ENCODE data around the gene EPS8L2.

EPS8L2 gene

DNA sequence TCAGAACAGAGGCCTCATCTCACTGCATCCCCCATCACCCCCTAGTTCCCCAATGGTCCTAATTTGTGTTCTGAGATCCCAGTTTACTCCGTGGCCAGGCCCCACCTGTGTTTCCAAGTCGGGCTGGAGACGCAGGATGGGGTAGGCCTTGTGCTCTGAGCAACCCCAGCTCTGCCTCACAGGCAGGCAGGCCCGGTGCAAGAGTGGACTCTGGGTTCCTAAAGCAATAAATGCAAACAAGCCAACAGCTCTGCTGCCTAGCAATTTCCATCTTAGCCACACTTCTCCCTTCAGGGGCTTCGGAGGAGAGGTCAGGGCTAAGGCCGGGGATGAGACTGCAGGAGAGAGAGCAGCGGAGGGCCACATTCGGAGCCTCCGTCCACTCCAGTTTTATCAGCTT lies 2.5 kb upstream of the EPS8L2 start:
- DNase-seq (ENCODE audit: low read depth, low spot score) = no peak

DNA sequence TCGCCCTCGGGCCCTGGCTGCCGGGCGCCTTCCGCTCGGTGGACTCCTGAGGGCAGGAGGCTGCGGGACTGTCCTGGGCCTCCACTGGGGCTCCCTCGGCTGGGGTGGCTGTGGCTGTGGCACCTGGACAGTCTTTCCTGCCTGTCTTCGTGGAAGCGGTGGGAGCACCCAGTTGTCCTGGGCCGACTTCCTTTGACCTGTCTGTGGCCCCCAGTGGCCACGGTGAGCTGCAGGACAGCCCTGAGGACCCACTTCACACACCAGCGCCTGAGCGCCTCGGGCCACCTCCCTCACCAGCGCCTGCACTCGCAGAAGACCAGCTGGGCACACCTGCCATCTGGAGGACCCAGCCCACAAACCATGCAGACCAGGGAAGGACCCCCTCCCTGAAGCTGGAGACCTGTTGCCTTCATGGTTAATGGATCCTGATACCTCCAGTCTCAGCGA lies 1.8 kb upstream of the EPS8L2 start:
- no peak for DNase-seq (ENCODE audit: low read depth, low spot score)

DNA sequence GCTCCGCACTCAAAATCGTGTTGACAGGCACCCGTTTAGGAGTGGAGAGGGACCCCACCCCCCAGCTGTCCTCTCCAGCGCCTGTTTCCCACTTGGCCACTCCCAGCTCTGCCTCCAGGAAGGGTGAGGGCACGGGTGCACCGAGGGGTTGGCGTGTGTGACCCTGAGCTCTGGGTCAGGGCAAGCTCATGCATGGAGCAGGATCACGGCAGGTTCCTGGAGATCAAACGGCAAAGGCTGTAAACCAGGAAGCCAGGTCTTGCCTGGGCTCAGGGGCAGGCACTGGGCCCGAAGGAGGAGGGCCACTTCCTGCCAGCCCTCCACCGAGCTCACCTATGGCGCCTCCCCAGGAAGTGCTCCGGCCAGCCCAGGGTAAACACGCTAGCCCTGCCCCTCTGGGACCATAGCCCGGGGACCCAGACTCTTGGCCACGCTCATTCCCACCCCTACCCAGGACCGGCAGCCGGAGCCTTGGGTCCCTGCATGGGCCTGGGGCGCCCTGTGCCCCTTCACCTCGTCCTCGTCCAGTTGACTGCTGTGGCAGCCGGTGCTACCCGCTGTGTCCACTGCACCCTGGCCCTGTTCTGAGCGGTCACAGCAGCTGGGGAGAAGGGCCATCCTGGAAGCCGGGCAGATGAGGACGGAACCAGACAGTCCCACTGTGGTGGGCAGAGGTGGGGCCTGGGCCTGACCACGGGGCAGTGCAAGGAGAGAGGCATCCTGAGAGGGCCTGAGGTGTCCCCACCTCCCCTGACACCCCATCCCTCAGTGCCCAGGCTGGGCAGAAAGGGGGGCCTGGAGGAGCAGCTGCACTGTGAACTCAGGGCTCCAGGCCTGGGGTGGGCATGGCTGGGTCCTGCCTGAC lies 1.0 kb upstream of the EPS8L2 start:
- DNase-seq (ENCODE audit: low read depth, low spot score) = no peak

DNA sequence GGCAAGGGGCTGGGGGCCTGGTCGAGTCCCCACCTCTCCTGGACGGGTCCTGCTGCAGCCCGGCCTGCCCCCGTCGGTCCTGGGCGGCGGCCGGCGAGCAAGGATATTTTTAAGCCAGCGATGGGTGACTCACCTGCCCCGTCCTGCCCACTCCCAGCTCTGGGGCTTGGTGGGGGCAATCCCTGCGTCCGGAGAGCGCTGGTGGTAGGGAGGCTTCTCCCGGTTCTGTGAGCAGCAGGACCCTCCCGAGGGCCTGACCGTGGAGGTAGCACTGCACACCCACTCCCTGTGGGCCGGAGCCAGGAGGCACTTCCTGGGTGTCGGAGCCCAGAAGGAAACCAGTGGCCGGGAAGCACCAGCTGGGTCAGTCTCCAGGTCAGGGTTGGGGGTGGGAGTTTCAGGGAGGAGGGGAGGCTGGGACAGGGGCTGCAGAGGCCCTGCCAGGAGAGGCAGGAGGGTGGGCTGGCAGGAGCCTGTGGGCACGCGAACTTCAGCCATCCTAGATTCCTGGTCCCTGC lies 467 bp downstream of the EPS8L2 start:
- no peak for DNase-seq (ENCODE audit: low read depth, low spot score)

DNA sequence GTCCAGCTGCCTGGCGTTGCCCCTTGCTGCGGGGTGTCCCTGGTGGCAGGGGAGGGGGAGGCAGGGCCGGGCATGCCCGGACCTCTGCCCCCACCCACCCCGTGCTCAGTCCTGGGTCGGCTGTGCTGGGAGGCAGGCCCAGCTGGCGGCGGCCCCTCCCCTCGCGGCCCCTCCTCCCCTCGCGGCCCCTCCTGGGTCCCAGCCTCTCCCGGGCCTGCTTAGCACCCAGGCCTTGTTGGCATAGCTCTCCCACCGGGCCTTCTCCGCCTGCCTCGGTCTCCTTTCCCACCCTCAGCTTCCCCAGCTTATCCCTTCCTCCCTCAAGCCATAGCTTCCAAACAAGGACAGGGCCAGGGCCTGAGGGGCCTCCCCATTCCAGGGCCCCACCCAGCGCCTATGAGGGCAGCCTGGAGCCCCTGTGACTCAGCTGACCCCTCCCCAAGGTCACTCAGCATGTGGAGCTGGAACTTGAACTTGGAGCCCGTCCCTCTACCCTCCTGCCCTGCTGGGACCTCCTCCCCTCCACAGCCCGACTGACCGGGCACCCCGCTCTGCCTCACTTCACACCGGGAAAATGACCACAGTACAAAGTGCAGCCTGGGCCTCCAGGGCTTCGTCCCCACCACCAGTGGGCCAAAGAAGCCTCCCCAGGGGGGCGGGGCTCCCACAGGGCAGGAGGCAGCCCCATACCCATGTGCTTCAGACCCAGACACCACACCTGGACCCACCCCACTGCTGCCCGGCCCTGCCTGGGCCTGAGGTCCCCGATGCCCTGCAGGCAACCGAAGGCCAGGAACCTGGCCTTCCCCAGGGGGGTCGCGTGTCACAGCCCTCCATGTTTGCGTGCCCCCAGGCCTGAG lies 1.2 kb downstream of the EPS8L2 start:
- no peak for DNase-seq (ENCODE audit: low read depth, low spot score)

DNA sequence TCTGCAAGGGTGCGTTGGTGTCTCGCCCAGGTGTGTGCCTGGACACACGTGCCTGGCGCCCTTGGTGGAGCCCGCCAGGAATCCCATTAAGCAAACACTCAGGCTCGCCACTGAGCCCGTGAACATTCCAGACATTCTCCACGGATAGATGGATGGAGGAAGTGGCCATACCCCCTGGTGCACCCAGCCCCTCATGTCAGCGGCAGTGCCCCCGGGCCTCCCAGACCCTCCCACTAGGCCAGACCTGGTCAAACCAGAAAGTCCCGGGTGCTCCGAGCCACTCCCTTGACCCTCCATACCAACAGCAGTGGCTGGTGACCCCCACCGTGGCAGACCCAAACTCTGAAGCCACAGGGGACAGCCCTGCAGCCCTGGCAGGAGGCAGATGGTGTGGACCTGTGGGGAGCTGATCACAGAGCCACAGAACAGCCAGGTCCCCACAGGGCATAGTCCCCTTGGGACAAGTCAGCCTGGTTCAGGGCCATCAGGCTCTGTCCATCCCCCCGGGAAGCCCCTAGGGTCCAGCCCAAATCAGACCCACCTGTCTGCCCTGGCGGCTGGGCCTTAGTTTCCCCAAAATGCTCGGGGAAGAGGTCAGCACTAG lies 1.9 kb downstream of the EPS8L2 start:
- DNase-seq (ENCODE audit: low read depth, low spot score) = no peak

DNA sequence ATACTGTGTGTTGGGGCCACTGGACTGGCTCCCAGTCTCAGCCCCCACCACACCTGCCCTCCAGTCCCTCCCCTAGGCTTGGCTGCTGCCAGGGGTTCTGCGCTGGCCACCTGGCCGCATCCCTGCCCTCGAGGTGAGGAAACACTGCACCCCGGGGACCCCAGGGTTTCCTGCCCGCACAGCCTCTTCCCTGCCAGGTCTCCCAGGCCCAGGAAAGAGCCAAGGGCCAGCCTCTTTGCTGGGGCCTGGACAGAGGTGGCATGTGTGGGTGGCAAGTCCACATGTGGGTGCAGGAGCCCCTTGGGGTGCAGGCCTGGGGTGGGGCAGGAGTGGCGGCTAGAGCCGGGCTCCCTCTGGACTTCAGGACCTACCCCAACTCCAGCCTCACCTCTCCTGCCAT lies 2.5 kb downstream of the EPS8L2 start:
- no peak for DNase-seq (ENCODE audit: low read depth, low spot score)

DNA sequence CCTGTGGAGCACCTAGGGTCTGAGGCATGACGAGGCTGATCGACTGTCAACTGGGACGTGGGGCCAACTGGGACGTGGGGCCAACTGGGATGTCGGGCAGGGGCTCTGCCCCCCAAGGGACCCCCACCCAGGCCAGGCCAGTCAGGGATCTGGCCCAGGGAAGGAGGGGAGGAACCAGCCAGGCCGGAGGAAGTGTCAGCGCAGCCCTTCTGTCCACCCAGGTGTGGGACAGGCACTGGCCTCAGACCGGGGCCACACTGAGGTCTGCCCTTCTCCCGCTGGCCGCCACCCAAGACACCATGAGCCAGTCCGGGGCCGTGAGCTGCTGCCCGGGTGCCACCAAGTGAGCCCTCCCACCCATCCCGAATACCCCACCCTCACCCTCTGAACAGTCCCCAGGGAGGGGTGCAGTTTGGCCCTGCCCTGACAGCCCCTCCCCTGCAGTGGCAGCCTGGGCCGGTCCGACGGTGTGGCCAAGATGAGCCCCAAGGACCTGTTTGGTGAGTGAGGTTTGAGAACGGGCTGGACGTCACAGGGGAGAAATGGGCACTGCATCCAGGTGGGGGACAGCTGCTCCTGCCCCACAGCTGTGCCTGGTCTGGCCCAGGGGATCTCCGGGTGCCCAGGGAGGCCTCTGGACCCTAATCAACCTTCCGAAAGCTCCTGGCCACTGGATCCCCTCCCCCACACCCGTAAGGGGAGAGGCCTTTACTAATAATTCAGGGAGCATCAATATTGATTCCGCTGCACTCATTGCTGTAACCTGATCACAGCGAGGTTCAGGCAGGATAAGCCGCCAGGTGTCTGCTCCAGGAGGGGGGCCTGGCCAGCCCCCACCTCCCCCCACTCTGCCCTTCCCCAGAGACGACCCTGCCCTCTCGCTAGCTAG lies 3.3 kb downstream of the EPS8L2 start:
- DNase-seq (ENCODE audit: low read depth, low spot score) = no peak

DNA sequence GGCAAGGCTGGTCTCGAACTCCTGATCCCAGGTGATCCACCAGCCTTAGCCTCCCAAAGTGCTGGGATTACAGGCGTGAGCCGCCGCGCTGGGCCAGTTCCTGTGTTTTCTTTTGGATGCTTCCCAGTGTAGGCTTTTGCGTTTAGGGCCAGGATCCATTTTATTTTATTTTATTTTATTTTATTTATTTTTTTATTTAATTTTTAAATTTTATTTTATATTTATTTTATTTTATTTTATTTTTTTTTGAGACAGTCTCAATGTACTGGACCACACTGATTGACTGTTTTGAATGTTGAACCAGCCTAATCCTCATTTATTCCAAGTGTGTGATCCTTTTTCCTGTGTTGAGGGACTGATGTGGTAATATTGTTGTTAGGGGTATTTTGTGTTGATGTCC lies 8.4 kb downstream of the EPS8L2 start:
- no peak for DNase-seq (ENCODE audit: low read depth, low spot score)

DNA sequence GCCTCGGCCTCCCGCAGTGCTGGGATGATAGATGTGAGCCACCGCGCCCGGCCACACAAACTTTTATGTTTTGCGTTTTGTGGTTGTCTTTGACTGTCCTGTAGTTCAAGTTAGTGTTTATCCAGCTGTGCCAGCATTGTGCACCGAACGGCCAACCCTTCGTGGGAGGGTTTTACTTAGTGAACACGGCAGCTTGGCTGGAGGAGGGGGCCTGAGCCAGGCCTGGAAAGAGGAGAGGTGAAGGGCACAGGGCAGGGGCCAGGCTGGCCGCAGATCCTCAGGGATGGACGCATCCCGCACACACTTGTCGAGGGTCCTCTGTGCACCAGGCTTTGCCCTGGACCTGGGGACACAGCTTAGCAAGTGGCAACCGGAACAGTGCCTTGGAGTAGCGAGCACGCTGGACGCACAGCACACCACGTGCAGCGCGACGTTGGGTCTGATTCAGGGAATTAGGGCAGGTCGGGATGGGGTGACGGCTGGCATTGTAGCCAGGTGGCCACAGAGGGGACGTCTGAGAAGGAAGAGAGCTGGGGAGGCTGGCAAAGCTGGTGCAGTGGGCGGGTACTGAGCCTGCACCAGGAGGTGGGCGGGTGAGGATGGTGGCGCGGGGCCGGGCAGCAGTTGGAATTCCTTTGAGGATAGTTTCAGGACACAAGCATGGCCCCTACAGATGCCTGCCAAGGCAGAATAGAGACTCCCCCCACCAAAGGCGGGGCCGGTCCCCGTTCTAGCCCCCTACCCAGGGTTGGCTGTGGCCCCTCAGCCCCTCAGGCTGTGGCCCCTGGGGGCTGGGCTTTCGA lies 13.4 kb downstream of the EPS8L2 start:
- DNase-seq (ENCODE audit: low read depth, low spot score) = no peak

DNA sequence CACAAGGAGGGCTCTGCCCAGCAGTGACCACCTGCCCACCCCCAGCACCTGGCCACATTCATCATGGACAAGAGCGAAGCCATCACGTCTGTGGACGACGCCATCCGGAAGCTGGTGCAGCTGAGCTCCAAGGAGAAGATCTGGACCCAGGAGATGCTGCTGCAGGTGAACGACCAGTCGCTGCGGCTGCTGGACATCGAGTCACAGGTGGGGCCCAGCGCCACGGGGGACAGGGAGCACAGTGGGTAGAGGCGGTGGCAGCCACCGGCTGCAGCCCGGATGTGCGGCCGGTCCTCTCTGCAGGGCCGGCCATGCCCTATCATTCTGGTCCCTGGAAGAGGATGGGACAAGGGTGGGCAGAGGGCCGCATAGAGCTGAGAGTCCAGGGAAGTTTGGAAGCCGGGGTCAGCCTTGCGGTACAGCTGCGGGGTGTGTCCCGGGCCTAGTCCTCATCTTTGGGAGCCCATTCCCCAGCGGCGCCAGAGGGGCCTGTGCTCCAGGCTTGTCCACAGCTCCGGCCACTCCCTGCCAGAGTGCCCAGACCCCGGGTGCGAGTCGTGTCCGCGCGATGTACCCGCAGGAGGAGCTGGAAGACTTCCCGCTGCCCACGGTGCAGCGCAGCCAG lies 14.1 kb downstream of the EPS8L2 start:
- no peak for DNase-seq (ENCODE audit: low read depth, low spot score)

DNA sequence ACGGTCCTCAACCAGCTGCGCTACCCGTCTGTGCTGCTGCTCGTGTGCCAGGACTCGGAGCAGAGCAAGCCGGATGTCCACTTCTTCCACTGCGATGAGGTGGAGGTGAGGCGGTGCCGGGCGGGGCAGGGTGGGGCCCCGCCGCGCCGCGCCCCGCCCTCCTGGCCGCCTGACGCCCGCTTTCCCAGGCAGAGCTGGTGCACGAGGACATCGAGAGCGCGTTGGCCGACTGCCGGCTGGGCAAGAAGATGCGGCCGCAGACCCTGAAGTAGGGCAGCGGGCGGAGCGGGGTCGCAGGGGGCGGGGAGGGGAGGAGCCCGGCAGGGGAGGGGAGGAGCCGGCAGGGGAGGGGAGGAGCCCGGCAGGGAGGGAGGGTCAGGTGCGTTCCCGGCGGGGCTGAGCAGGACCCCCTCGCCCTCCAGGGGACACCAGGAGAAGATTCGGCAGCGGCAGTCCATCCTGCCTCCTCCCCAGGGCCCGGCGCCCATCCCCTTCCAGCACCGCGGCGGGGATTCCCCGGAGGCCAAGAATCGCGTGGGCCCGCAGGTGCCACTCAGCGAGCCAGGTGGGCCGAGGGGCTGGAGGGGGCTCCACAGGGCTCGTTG lies 14.7 kb downstream of the EPS8L2 start:
- DNase-seq (ENCODE audit: low read depth, low spot score) = no peak

DNA sequence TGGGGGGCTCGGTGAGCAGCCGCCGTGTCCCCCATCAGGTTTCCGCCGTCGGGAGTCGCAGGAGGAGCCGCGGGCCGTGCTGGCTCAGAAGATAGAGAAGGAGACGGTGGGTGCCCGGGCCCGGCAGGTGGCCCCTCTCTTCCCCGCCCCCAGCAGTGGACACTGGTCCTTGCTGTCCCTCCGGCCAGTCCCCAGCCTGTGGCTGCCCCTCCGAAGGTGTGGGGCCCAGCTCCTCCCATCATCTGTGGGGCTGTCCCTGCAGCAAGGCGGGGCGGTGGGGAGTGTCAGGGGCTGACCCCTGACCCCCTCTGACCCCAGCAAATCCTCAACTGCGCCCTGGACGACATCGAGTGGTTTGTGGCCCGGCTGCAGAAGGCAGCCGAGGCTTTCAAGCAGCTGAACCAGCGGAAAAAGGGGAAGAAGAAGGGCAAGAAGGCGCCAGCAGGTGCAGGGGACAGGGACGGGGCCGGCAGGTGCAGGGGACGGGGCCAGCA lies 15.3 kb downstream of the EPS8L2 start:
- no peak for DNase-seq (ENCODE audit: low read depth, low spot score)

DNA sequence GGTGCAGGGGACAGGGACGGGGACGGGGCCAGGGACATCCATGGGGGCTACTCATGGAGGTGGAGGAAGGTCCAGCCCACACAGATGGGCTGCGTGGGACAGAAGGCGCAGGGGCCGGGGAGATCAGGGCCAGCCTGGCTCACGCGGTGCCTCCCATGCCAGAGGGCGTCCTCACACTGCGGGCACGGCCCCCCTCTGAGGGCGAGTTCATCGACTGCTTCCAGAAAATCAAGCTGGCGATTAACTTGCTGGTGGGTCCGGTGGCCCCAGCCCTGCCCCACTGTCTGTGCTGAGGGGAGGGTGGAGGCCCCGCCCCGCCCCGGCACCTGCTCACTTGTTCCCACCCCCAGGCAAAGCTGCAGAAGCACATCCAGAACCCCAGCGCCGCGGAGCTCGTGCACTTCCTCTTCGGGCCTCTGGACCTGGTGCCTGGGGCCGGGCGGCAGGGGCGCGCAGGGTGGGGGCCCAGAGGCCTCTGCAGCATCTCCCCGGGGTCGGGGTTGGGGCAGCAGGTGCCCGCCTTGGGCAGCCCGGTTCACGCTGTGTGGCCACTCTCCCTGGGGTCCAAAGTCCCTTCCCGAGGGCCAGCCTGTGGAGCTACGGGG lies 15.8 kb downstream of the EPS8L2 start:
- no peak for DNase-seq (ENCODE audit: low read depth, low spot score)

DNA sequence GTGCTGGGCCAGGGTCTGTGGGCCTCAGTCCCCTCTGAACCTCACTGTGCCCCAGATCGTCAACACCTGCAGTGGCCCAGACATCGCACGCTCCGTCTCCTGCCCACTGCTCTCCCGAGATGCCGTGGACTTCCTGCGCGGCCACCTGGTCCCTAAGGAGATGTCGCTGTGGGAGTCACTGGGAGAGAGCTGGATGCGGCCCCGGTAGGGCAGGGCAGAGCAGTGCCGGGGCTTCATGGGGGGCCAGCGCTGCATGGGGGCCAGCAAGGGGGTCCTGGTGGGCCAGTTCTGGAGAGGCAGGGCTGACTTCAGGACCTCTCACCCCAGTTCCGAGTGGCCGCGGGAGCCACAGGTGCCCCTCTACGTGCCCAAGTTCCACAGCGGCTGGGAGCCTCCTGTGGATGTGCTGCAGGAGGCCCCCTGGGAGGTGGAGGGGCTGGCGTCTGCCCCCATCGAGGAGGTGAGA lies 16.3 kb downstream of the EPS8L2 start:
- no peak for DNase-seq (ENCODE audit: low read depth, low spot score)

DNA sequence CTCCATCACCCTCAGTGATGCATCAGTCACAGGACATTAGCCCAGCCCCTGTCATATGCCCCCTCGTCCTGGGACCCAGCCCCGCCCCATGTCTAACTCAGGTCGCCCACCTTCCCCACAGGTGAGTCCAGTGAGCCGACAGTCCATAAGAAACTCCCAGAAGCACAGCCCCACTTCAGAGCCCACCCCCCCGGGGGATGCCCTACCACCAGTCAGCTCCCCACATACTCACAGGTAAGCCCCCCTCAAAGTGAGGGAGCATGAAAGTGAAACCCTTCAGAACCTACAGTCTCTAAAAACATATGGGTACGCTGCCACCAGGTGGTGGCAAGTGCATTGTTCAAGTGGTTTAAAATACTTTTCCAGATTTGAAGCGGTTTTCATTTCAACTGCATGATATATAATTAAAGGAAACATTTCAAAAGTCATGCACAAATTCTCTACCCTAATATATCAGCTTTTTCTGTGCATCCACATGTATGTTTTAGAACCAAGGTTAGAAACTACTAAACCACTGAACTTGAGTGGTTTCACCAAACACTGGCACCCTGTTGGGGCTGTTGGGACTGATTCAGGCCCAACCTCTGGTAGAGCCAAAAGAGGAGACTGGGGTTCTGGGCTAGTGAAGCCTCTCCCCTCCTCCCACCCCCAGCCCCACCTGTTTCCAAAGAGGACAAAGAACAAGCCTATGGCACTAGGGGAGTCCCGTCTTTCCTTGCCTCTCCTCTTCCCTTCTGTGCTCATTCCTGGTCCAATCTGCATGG lies 17.3 kb downstream of the EPS8L2 start:
- DNase-seq (ENCODE audit: low read depth, low spot score) = peak; percentile 38

DNA sequence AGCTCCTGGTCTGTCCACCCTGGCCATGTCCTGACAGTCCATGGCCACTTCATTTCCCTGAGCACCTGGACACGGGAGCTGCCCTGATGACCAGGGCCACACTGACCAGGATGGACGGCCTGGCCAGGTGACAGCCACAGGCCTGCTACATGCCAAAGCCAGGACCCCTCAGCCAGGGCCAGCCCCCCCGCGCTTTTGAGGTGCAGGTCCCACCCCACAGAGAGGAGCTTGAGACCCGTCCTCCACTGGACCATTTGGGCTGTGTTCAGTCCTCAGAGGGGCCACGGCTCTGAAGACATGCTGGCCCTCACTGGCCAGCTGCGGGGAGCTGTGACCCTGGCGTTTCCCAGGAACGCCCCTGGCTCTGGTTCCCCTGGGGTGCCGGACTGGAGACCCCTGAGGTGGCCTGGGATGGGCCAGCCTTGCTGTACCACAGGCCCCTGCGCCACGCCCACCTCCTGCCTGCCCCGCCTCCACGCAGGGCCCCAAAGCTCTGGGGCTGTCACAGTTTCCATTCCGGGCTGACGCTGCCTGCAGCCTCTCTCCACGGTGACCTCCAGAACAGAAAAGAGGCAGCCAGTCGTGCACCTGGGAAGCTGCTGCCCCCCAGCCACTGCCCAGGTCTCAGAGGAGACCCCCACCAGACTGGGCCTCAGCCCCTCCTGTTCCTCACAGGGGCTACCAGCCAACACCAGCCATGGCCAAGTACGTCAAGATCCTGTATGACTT lies 18.2 kb downstream of the EPS8L2 start:
- no peak for DNase-seq (ENCODE audit: low read depth, low spot score)

Measured in activated CD4-positive, CD25-positive, alpha-beta regulatory T cell treated with anti-CD3 and anti-CD28 coated beads, Interleukin-2, amount 50 U/mL, for 16 hours (primary cell).